ENCODE measurements around the gene DCUN1D5. TPM values are rescaled to one million over a fixed set of nuclear protein-coding genes. Genes with fewer than 3 reads are reported as not detected.

Gene DCUN1D5
- total and polyA plus RNA-seq, 2 of the 13 experiments (the other 11 are each of a cell fraction or from before 2014, with no cell fraction given) = 32.9 to 46.7 TPM

GRCh38 chr11:103079833-103080232, 12.1 kb downstream of the DCUN1D5 start:
- FAIRE-seq (no peak), ATAC-seq (no peak), DNase-seq (ENCODE audit: low spot score) (no peak)
- no peak overlapping the region for H3K4me3 ChIP-seq (replicated peaks in 1 of 3; ENCODE audit: insufficient read depth in 1 of 3, low read depth in 2 of 3, low read length in 3 of 3)
- H3K4me1 ChIP-seq (ENCODE audit: insufficient read depth, low read length) = no peaks in the 10 kb centered on the region
- ChIA-PET POLR2A (no interaction called here), CTCF (ENCODE audit: low intra/inter-chr PET ratio, low total read pairs) (no interaction called here)
- no peaks in the 10 kb centered on the region for H4K20me1 ChIP-seq (ENCODE audit: insufficient read depth, low read length)
- no peak overlapping the region for H2AFZ ChIP-seq (ENCODE audit: low read length)
- no TSS peak for BruUV-seq (replicated peaks)
- H3K79me2 ChIP-seq (ENCODE audit: insufficient read depth, low read length) = no peaks in the 10 kb centered on the region
- H3K36me3 ChIP-seq (replicated peaks in 1 of 2; ENCODE audit: control insufficient read depth in 1 of 2, insufficient read depth in 2 of 2, low read length in 2 of 2) = peaks cover 13 to 56% of the 10 kb centered on the region in 2 experiments; a peak in 4 of 5 replicates
- no peak overlapping the region for H3K9ac ChIP-seq (ENCODE audit: insufficient read depth, low read depth, low read length)
- intact Hi-C loops (cut with micrococcal nuclease; ENCODE audit: unreplicated experiment) = no loop called here
- H3K27me3 ChIP-seq (ENCODE audit: control insufficient read depth in 1 of 2, insufficient read depth in 2 of 2, low read length in 2 of 2) = no peaks in the 10 kb centered on the region
- WGBS (ENCODE audit: low lambda C conversion rate) = 94% methylated on average over 1 of the region's 1 CpG
- H3K9me3 ChIP-seq (ENCODE audit: low read length) = no peaks in the 10 kb centered on the region
- in situ Hi-C loops (cut with HindIII; ENCODE audit: extremely low pct_ligation_motif_present, low pct_unique_long_range_greater_than_20kb) = no loop called here
- TF ChIP-seq ZZZ3 (CRISPR knock-in tag; IDR thresholded peaks at IDR 0.05; ENCODE audit: borderline replicate concordance) = no peak
- no peak for TF ChIP-seq PBX3 (CRISPR knock-in tag; IDR thresholded peaks at IDR 0.05; ENCODE audit: borderline replicate concordance)
- TF ChIP-seq ARID3A (IDR thresholded peaks at IDR 0.05; ENCODE audit: low read depth, low read length) = no peak
- TF ChIP-seq ZNF33B (CRISPR knock-in tag; IDR thresholded peaks at IDR 0.05) = no peak
- no peak for TF ChIP-seq PHB2 (IDR thresholded peaks at IDR 0.05; ENCODE audit: partially characterized antibody)
- no peak for TF ChIP-seq PITX1 (CRISPR knock-in tag; IDR thresholded peaks at IDR 0.05)
- no peak for TF ChIP-seq NFE2 (CRISPR knock-in tag; IDR thresholded peaks at IDR 0.05)
- H3K27ac ChIP-seq (ENCODE audit: extremely low read length, insufficient read depth, low read length) = no peak overlapping the region
- H3K4me2 ChIP-seq (ENCODE audit: low read depth, low read length) = no peak overlapping the region
